CD4-positive, alpha-beta T cell (primary cell): ENCODE measurements around the gene VSX2. TPM values are rescaled to one million over a fixed set of nuclear protein-coding genes. Genes with fewer than 3 reads are reported as not detected.

Source experiments
- ATAC-seq: fragments of 200-7000 bp; cut with Tn5 transposase; one replicate; pipeline ENCODE4 v1.10.0; 2022; ENCODE audit warnings: mild to moderate bottlenecking; ENCODE audit not compliant: poor library complexity
- CTCF ChIA-PET: fragments of 350-600 bp; sonication (Branson Sonifier 250); formaldehyde crosslinking; loops from one replicate; lab custom pipeline; 2021; ENCODE audit warnings: antibody characterized with exemption, inconsistent platforms; lab: Charles Lee
- POLR2A ChIA-PET: fragments of 350-600 bp; sonication (Branson Sonifier 250); formaldehyde crosslinking; loops from one replicate; lab custom pipeline; 2021; ENCODE audit warnings: antibody characterized with exemption, inconsistent platforms; lab: Charles Lee
- DNase-seq, 14 experiments: peaks; one replicate each; pipeline ENCODE4 v3.0.0-alpha.2; 2013 to 2020; ENCODE audit warnings: mixed read lengths in 2 of 14
- H3K27ac ChIP-seq, 2 donors: one replicate each; pipeline versions ENCODE4 v1.5.1 to v1.7.0; 2013; ENCODE audit warnings: low read length in 2 of 2, low read depth in 1 of 2, mild to moderate bottlenecking in 1 of 2
- H3K27me3 ChIP-seq, 2 experiments: 1 replicate in 1 of 2; 2 replicates in 1 of 2; pipeline versions ENCODE4 v1.6.1 to v1.7.0; 2013; ENCODE audit warnings: low read length in 2 of 2, control low read depth in 1 of 2, mild to moderate bottlenecking in 1 of 2, moderate library complexity in 1 of 2; ENCODE audit not compliant: insufficient read depth in 2 of 2, control insufficient read depth in 1 of 2
- H3K36me3 ChIP-seq: one replicate; pipeline ENCODE4 v1.6.1; 2013; ENCODE audit warnings: low read length, control low read depth; ENCODE audit not compliant: insufficient read depth
- H3K4me1 ChIP-seq: one replicate; pipeline ENCODE4 v1.6.1; 2013; ENCODE audit warnings: low read length, control low read depth; ENCODE audit not compliant: insufficient read depth
- H3K4me3 ChIP-seq: one replicate; pipeline ENCODE4 v1.5.1; 2013; ENCODE audit warnings: mild to moderate bottlenecking, low read length, moderate library complexity
- H3K9me3 ChIP-seq, 2 experiments: 1 replicate in 1 of 2; 2 replicates in 1 of 2; pipeline versions ENCODE4 v1.6.1 to v1.7.0; 2013; ENCODE audit warnings: low read length in 2 of 2, mild to moderate bottlenecking in 2 of 2, control low read depth in 1 of 2, moderate library complexity in 1 of 2; ENCODE audit not compliant: control insufficient read depth in 1 of 2, insufficient read depth in 1 of 2
- H3K27ac Mint-ChIP-seq: one replicate; pipeline ENCODE4 v1.8.0; 2020; ENCODE audit warnings: mixed read lengths
- H3K27me3 Mint-ChIP-seq: one replicate; pipeline ENCODE4 v1.8.0; 2021; ENCODE audit warnings: mixed read lengths
- H3K36me3 Mint-ChIP-seq: one replicate; pipeline ENCODE4 v1.8.0; 2021; ENCODE audit warnings: low read depth, mixed read lengths
- H3K4me1 Mint-ChIP-seq: one replicate; pipeline ENCODE4 v1.8.0; 2021; ENCODE audit warnings: low read depth, mixed read lengths
- H3K4me3 Mint-ChIP-seq: one replicate; pipeline ENCODE4 v1.8.0; 2020; ENCODE audit warnings: mild to moderate bottlenecking, mixed read lengths
- H3K9me3 Mint-ChIP-seq: one replicate; pipeline ENCODE4 v1.8.0; 2020; ENCODE audit warnings: mixed read lengths
- intact Hi-C, 2 experiments: fragments of 100-400 bp; cut with DNase I in 1 of 2; cut with micrococcal nuclease in 1 of 2; formaldehyde crosslinking; loops; one replicate each; pipeline versions ENCODE4 v1.15.1 to v1.9.0; 2023 to 2025; cut with DNase I, micrococcal nuclease
- total RNA-seq, 174 experiments: library from RNA in 2 of 174; stranded (reverse) in 2 of 174; gene quantifications; one replicate each; pipeline ENCODE4 v1.2.3 and lab custom pipeline; 2021 to 2026
- TF ChIP-seq, protein P1 (sequence below): fragments of 200-600 bp; IDR thresholded peaks from one replicate; pipeline ENCODE4 v1.8.0; 2022; ENCODE audit warnings: antibody characterized with exemption, mild to moderate bottlenecking

The VSX2 gene
- total RNA-seq, 2 experiments from 2014 or later = not detected

DNA sequence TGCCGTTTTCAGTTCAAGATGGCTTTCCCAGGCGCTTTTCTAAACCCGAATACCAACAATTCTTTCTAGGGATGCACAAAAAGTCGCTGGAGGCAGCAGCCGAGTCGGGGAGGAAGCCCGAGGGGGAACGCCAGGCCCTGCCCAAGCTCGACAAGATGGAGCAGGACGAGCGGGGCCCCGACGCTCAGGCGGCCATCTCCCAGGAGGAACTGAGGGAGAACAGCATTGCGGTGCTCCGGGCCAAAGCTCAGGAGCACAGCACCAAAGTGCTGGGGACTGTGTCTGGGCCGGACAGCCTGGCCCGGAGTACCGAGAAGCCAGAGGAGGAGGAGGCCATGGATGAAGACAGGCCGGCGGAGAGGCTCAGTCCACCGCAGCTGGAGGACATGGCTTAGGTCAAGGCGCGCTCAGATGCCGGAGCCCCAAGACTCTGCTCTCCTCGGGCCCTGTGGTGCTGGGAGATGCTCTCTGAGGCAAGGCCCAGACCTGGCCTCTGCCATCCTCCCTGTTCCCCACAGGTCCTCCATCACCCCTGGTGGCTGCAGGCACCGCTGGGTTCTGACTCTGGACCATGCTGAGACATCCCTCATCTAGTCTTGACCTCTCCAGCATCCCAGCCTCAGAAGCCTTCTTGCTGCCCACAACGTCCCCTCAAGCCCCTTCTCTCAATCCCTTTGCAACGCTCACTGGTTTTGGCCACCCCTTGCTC is 21.4 kb downstream of the VSX2 start:
- H3K4me3 Mint-ChIP-seq = no peak overlapping the region

DNA sequence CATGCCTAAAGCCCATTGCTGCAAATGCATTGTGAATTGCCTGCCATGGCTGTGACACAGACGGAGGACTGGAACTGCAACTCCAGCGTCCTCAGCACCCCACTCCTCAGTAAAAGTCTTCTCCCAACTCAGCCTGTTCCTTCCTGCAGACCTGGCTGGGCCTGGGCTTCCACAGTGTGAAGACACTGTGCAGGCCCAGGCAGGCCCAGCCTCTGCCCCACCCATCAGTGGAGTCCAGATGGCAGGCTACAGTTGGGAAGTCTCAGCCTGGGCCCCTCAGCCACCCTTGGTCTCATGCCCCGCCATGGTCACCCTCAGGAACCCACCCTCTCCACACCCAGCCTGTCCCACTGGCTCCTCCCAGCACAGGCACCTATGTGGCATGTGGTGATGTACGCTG is 22.0 kb downstream of the VSX2 start:
- ATAC-seq = no peak
- Mint-ChIP-seq H3K4me1 (peaks cover 5% of the 10 kb centered on the region), H3K27ac (no peak overlapping the region), H3K9me3 (no peaks in the 10 kb centered on the region), H3K36me3 (no peaks in the 10 kb centered on the region), H3K4me3 (no peak overlapping the region), H3K27me3 (peaks cover 11% of the 10 kb centered on the region)
- CTCF ChIA-PET = no interaction called here
- Histone ChIP-seq H3K4me1 (peaks cover 15% of the 10 kb centered on the region), H3K4me3 (no peak overlapping the region), H3K27ac (no peak overlapping the region), H3K36me3 (no peaks in the 10 kb centered on the region), H3K9me3 (no peaks in the 10 kb centered on the region), H3K27me3 (peaks cover 8% of the 10 kb centered on the region in 2 experiments)
- DNase-seq = no peak
- intact Hi-C loops = no loop called here
- TF ChIP-seq, protein P1, sequence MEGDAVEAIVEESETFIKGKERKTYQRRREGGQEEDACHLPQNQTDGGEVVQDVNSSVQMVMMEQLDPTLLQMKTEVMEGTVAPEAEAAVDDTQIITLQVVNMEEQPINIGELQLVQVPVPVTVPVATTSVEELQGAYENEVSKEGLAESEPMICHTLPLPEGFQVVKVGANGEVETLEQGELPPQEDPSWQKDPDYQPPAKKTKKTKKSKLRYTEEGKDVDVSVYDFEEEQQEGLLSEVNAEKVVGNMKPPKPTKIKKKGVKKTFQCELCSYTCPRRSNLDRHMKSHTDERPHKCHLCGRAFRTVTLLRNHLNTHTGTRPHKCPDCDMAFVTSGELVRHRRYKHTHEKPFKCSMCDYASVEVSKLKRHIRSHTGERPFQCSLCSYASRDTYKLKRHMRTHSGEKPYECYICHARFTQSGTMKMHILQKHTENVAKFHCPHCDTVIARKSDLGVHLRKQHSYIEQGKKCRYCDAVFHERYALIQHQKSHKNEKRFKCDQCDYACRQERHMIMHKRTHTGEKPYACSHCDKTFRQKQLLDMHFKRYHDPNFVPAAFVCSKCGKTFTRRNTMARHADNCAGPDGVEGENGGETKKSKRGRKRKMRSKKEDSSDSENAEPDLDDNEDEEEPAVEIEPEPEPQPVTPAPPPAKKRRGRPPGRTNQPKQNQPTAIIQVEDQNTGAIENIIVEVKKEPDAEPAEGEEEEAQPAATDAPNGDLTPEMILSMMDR = no peak
- POLR2A ChIA-PET = no interaction called here

More for the DNA sequence above, 21.4 kb downstream of the VSX2 start:
- H3K4me1 ChIP-seq = peaks cover 15% of the 10 kb centered on the region
- intact Hi-C loops = no loop called here
- no peak for DNase-seq
- no peaks in the 10 kb centered on the region for H3K9me3 ChIP-seq
- Mint-ChIP-seq H3K36me3 (no peaks in the 10 kb centered on the region), H3K4me1 (peaks cover 5% of the 10 kb centered on the region), H3K9me3 (no peaks in the 10 kb centered on the region), H3K27ac (no peak overlapping the region), H3K27me3 (peaks cover 11% of the 10 kb centered on the region)
- ChIA-PET CTCF (no interaction called here), POLR2A (no interaction called here)
- H3K4me3 ChIP-seq = no peak overlapping the region
- no peak overlapping the region for H3K27ac ChIP-seq
- ATAC-seq = no peak
- TF ChIP-seq, protein P1 = no peak
- peaks cover 8% of the 10 kb centered on the region in 2 experiments for H3K27me3 ChIP-seq
- H3K36me3 ChIP-seq = no peaks in the 10 kb centered on the region

DNA sequence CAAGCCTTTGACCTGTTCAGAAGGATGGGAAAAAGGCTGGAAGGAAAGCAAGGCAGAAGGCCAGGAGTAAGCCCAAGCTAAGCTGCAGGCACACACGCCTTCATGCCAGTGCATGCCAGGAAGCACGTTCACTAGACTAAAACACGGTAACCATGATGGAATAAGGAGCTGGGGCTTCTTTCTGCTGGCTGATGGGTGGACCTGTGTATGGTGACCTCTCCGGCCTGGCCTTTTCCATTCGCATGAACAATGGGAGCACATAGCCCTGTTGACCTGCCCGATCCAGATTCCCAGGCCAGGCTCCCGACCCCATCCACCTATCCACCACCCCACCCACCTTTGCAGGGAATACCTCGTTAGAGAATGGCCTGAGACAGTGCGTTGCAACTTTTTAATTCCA is 22.8 kb downstream of the VSX2 start:
- ChIA-PET POLR2A (no interaction called here), CTCF (no interaction called here)
- Mint-ChIP-seq H3K4me3 (no peak overlapping the region), H3K9me3 (no peaks in the 10 kb centered on the region), H3K27me3 (peaks cover 7% of the 10 kb centered on the region), H3K4me1 (peaks cover under 1% of the 10 kb centered on the region), H3K27ac (no peak overlapping the region), H3K36me3 (no peaks in the 10 kb centered on the region)
- Histone ChIP-seq H3K9me3 (no peaks in the 10 kb centered on the region), H3K4me3 (no peak overlapping the region), H3K27me3 (peaks cover 8% of the 10 kb centered on the region in 2 experiments), H3K36me3 (no peaks in the 10 kb centered on the region), H3K27ac (no peak overlapping the region), H3K4me1 (peaks cover 12% of the 10 kb centered on the region)
- intact Hi-C loops = no loop called here
- DNase-seq = no peak
- TF ChIP-seq, protein P1 = no peak
- no peak for ATAC-seq
